Lung (tissue), 12 donors: Measurements from ENCODE around the gene LYPD1. TPM values are rescaled to one million over a fixed set of nuclear protein-coding genes. Genes with fewer than 3 reads are reported as not detected.

Experiments
- ATAC-seq: fragments of 200-7000 bp; cut with Tn5 transposase; one replicate; pipeline ENCODE4 v1.9.1; 2020; ENCODE audit warnings: moderate number of reproducible peaks; ENCODE audit not compliant: insufficient read depth, low FRiP score
- DNase-seq, 3 donors: peaks; one replicate each; pipeline ENCODE4 v3.0.0-alpha.2; 2013 to 2017
- H3K27ac ChIP-seq, 2 donors: one replicate each; pipeline ENCODE4 v1.5.1; 2013; ENCODE audit warnings: mild to moderate bottlenecking in 2 of 2, moderate library complexity in 2 of 2, control low read depth in 1 of 2, inconsistent platforms in 1 of 2, low read depth in 1 of 2, low read length in 1 of 2
- H3K27me3 ChIP-seq, 3 donors: one replicate each; pipeline ENCODE4 v1.5.1; 2013; ENCODE audit warnings: low read length in 2 of 3; ENCODE audit not compliant: control insufficient read depth in 3 of 3, insufficient read depth in 3 of 3
- H3K36me3 ChIP-seq, 4 donors: one replicate each; pipeline ENCODE4 v1.5.1; 2013; ENCODE audit warnings: low read length in 4 of 4, mild to moderate bottlenecking in 1 of 4, moderate library complexity in 1 of 4; ENCODE audit not compliant: control insufficient read depth in 4 of 4, insufficient read depth in 4 of 4
- H3K4me1 ChIP-seq, 5 donors: one replicate each; pipeline ENCODE4 v1.5.1; 2013; ENCODE audit warnings: low read length in 5 of 5, mild to moderate bottlenecking in 2 of 5, moderate library complexity in 1 of 5; ENCODE audit not compliant: control insufficient read depth in 5 of 5, insufficient read depth in 5 of 5
- H3K4me3 ChIP-seq: one replicate; pipeline ENCODE4 v1.5.1; 2013; ENCODE audit warnings: mild to moderate bottlenecking, control low read depth, moderate library complexity
- H3K9ac ChIP-seq, 2 donors: one replicate each; pipeline ENCODE4 v1.5.1; 2013; ENCODE audit warnings: low read length in 2 of 2, control low read depth in 1 of 2; ENCODE audit not compliant: insufficient read depth in 1 of 2
- H3K9me3 ChIP-seq, 4 donors: one replicate each; pipeline ENCODE4 v1.5.1; 2013; ENCODE audit warnings: low read length in 3 of 4, mild to moderate bottlenecking in 1 of 4, moderate library complexity in 1 of 4; ENCODE audit not compliant: control insufficient read depth in 4 of 4, insufficient read depth in 3 of 4
- CTCF ChIP-seq: IDR thresholded peaks from 2 replicates; pipeline ENCODE4 v1.5.1; 2012; ENCODE audit warnings: mild to moderate bottlenecking; ENCODE audit errors: control extremely low read depth, extremely low read depth
- WGBS, 2 donors: extraction: QIAGEN DNeasy Blood & Tissue Kit; methylation state at CpG; one replicate each; pipeline ENCODE4 v1.1.7; 2013; 5-methylcytosine and 5-hydroxymethylcytosine counted together
- polyA plus RNA-seq, 2 donors: library from polyadenylated mRNA; stranded (reverse); fragments of 200-250 nt; gene quantifications; one replicate each; pipeline ENCODE4 v1.2.1, GENCODE V29; 2013
- total RNA-seq, 2 donors: library from RNA; depleted of rRNA in 1 of 2; stranded (reverse); fragments of >200 nt in 1 of 2; gene quantifications; one replicate each; pipeline ENCODE4 v1.2.1, GENCODE V29; 2014 to 2021
- donor health status: control.
- donor health status: control.
- donor health status: Bipolar disorder and iron deficiency.
- donor health status: healthy.
- donor health status: DM: yes; HTN: yes; CAD: no.

Gene LYPD1
- total and polyA plus RNA-seq, 4 donors, result 0.28 to 6.6 (median 3.4) TPM

- no peak overlapping the region for H3K4me3 ChIP-seq
- H3K9ac ChIP-seq, result no peak overlapping the region
- ATAC-seq (no peak), DNase-seq (no peak)
- TF ChIP-seq CTCF, result no peak
- peaks cover 0 to 6% (median 0%) of the 10 kb centered on the region in 4 donors for H3K9me3 ChIP-seq
- no peak overlapping the region for H3K27ac ChIP-seq
- WGBS, 2 donors, result 83 to 92% methylated on average over 2 of the region's 2 CpGs
- H3K4me1 ChIP-seq, result no peaks in the 10 kb centered on the region
- no peaks in the 10 kb centered on the region for H3K36me3 ChIP-seq
- H3K27me3 ChIP-seq, result no peaks in the 10 kb centered on the region
These were observed 74.3 kb downstream of the LYPD1 start for GRCh38 chr2:132595693-132596092.

GRCh38 chr2:132595186-132595585 lies 74.8 kb downstream of the LYPD1 start:
- Histone ChIP-seq H3K27me3 (no peaks in the 10 kb centered on the region), H3K27ac (no peak overlapping the region), H3K9me3 (peaks cover 0 to 6% (median 0%) of the 10 kb centered on the region in 4 donors), H3K4me3 (no peak overlapping the region), H3K9ac (no peak overlapping the region), H3K4me1 (no peaks in the 10 kb centered on the region), H3K36me3 (no peaks in the 10 kb centered on the region)
- WGBS, 2 donors, result 82 to 88% methylated on average over 6 of the region's 6 CpGs
- TF ChIP-seq CTCF, result no peak
- DNase-seq (no peak), ATAC-seq (no peak)
